GM21825 (cell line): ENCODE measurements around the gene WSB2.
"Not testable (repeated sequence)": the region's sequence is repeated elsewhere in the genome, so short reads cannot be mapped to it uniquely, and the experiment has no call there.

Source experiments
- ATAC-seq: cut with Tn5 transposase; IDR thresholded peaks from one replicate; pipeline ENCODE4 v1.9.1; 2021; ENCODE audit warnings: mild to moderate bottlenecking, moderate library complexity; ENCODE audit not compliant: unreplicated experiment

Gene WSB2

GRCh38 chr12:117999806-118000205 is 61.2 kb downstream of the WSB2 start:
- not testable (repeated sequence) for ATAC-seq

GRCh38 chr12:117998719-117999118 is 62.3 kb downstream of the WSB2 start:
- no peak for ATAC-seq

- no peak for ATAC-seq
Measured at GRCh38 chr12:117994551-117995438, 66.2 kb downstream of the WSB2 start.

GRCh38 chr12:117986705-117987469 is 74.1 kb downstream of the WSB2 start:
- ATAC-seq = no peak

- no peak for ATAC-seq
Measured at GRCh38 chr12:117985182-117985581, 75.8 kb downstream of the WSB2 start.
